Vagina (tissue), 2 donors: ENCODE measurements around the gene P2RY13. TPM values are rescaled to one million over a fixed set of nuclear protein-coding genes. Genes with fewer than 3 reads are reported as not detected.

ENCODE experiments used
- DNase-seq, 2 donors: peaks; one replicate each; pipeline ENCODE4 v3.0.0-alpha.2; 2017; ENCODE audit errors: extremely low spot score in 2 of 2
- H3K27ac ChIP-seq: fragments of 200-600 bp; sonication (generic); one replicate; pipeline ENCODE4 v1.5.1; 2019
- H3K27me3 ChIP-seq: fragments of 200-600 bp; sonication (generic); one replicate; pipeline ENCODE4 v1.5.1; 2019
- H3K36me3 ChIP-seq, 2 donors: fragments of 200-600 bp; sonication (generic); one replicate each; pipeline ENCODE4 v1.5.1; 2017 to 2019
- H3K4me1 ChIP-seq: fragments of 200-600 bp; sonication (generic); one replicate; pipeline ENCODE4 v1.5.1; 2019
- H3K4me3 ChIP-seq, 2 donors: fragments of 200-600 bp; sonication (generic); 1 replicate in 1 of 2; 2 replicates in 1 of 2; pipeline ENCODE4 v1.5.1; 2016 to 2019
- H3K9me3 ChIP-seq: fragments of 200-600 bp; sonication (generic); one replicate; pipeline ENCODE4 v1.5.1; 2019
- POLR2A ChIP-seq, 2 donors: fragments of 450-650 bp; IDR thresholded peaks; one replicate each; pipeline ENCODE4 v1.6.1; 2017; ENCODE audit warnings: antibody characterized with exemption in 2 of 2, mild to moderate bottlenecking in 2 of 2, moderate library complexity in 2 of 2
- POLR2AphosphoS5 ChIP-seq, 2 donors: sonication (generic); formaldehyde crosslinking; IDR thresholded peaks; one replicate each; pipeline ENCODE4 v1.9.0; 2017; ENCODE audit warnings: antibody characterized with exemption in 2 of 2, mild to moderate bottlenecking in 2 of 2, low read depth in 1 of 2; ENCODE audit not compliant: insufficient read depth in 1 of 2
- intact Hi-C: fragments of 100-400 bp; cut with DNase I; formaldehyde crosslinking; loops from one replicate; pipeline ENCODE4 v1.15.1; 2023
- total RNA-seq: library from RNA; depleted of rRNA; stranded (reverse); fragments of >200 nt; gene quantifications from one replicate; pipeline ENCODE4 v1.2.3, GENCODE V29; 2016
- TF ChIP-seq, protein P1 (sequence below), 3 experiments: fragments of 450-650 bp in 2 of 3; fragments of 200-600 bp in 1 of 3; sonication (generic) in 1 of 3; IDR thresholded peaks; one replicate each; pipeline ENCODE4 v1.5.1; 2017 to 2019; ENCODE audit warnings: antibody characterized with exemption in 3 of 3, mild to moderate bottlenecking in 2 of 3, moderate library complexity in 2 of 3

Gene P2RY13
- total RNA-seq, 1 donor from 2014 or later = 0.98 TPM

DNA sequence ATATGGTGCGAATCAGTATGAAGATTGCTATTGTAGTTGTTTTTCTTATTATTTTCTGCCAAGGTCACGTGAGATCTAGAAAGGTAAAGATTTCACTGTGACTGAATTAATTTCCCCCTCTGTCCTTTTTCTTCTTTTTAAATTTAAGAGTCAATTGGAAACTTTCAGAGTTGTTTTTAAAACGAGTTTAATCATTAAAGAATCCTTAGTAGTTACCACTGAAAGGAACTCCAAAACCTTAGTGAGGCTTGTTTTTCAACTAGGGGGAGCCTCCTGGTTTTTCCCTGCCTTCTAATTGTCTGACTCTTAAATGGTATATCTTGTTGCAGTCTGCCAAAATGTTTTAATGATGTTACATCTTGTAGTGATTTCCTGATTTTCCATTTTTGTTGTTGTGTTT lies 37.6 kb upstream of the P2RY13 start:
- intact Hi-C loops = no loop called here
- DNase-seq = no peak
- Histone ChIP-seq H3K36me3 (no peaks in the 10 kb centered on the region), H3K9me3 (no peaks in the 10 kb centered on the region), H3K4me1 (no peaks in the 10 kb centered on the region), H3K27ac (no peak overlapping the region), H3K4me3 (no peak overlapping the region), H3K27me3 (no peaks in the 10 kb centered on the region)
- TF ChIP-seq, protein P1, sequence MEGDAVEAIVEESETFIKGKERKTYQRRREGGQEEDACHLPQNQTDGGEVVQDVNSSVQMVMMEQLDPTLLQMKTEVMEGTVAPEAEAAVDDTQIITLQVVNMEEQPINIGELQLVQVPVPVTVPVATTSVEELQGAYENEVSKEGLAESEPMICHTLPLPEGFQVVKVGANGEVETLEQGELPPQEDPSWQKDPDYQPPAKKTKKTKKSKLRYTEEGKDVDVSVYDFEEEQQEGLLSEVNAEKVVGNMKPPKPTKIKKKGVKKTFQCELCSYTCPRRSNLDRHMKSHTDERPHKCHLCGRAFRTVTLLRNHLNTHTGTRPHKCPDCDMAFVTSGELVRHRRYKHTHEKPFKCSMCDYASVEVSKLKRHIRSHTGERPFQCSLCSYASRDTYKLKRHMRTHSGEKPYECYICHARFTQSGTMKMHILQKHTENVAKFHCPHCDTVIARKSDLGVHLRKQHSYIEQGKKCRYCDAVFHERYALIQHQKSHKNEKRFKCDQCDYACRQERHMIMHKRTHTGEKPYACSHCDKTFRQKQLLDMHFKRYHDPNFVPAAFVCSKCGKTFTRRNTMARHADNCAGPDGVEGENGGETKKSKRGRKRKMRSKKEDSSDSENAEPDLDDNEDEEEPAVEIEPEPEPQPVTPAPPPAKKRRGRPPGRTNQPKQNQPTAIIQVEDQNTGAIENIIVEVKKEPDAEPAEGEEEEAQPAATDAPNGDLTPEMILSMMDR (IDR thresholded peaks at IDR 0.05) = no peak
- TF ChIP-seq POLR2AphosphoS5 (IDR thresholded peaks at IDR 0.05; ENCODE audit: insufficient read depth in 1 of 2, low read depth in 1 of 2) = no peak
- no peak for TF ChIP-seq POLR2A (IDR thresholded peaks at IDR 0.05)

DNA sequence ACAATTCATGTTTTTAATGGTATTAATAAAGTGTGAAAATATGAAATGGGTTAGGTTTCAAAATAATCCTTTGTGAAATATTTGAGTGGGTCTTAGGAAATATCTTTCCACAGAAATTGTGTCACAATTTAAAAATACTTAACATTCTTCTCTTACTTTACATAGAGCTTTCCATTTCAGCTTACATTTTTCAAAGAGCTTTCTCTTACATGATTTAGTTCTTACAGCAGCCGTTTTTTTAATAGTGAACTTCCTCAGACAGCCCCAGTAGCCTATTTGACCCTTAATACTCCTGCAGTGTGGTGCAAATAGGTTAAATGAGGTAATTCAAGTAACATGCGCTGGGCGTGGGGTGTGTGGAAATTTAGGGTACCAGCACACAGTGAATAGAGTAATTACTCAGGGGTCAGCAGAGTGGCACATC lies 33.4 kb upstream of the P2RY13 start:
- no peak for DNase-seq
- no peak for TF ChIP-seq POLR2A (IDR thresholded peaks at IDR 0.05)
- TF ChIP-seq, protein P1 (IDR thresholded peaks at IDR 0.05) = no peak
- no peak for TF ChIP-seq POLR2AphosphoS5 (IDR thresholded peaks at IDR 0.05; ENCODE audit: insufficient read depth in 1 of 2, low read depth in 1 of 2)
- intact Hi-C loops = no loop called here
- H3K4me1 ChIP-seq = no peaks in the 10 kb centered on the region
- no peaks in the 10 kb centered on the region for H3K9me3 ChIP-seq
- H3K27ac ChIP-seq = no peak overlapping the region
- H3K4me3 ChIP-seq = no peak overlapping the region
- no peaks in the 10 kb centered on the region for H3K27me3 ChIP-seq
- no peaks in the 10 kb centered on the region for H3K36me3 ChIP-seq

DNA sequence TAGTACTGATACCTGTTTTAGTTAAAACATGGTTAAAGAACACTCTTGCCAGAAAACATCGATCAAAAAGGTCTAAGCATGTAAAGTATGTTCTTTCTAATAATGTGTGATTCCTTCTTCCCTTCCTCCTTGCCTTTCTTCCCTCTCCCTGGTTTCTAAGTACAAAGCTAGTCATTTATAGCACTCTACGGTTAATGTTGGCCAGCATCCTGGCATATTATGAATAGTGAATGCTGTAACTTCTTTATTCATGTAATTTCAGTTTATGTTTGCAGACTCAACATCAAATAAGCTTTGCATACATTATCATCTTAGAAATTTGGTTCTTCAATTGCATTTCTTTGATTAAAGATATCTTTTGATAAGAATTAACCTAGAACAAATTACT lies 28.1 kb upstream of the P2RY13 start:
- no peak overlapping the region for H3K4me3 ChIP-seq
- H3K36me3 ChIP-seq = no peaks in the 10 kb centered on the region
- H3K4me1 ChIP-seq = no peaks in the 10 kb centered on the region
- no peaks in the 10 kb centered on the region for H3K9me3 ChIP-seq
- TF ChIP-seq POLR2A (IDR thresholded peaks at IDR 0.05) = no peak
- TF ChIP-seq, protein P1 (IDR thresholded peaks at IDR 0.05) = no peak
- TF ChIP-seq POLR2AphosphoS5 (IDR thresholded peaks at IDR 0.05; ENCODE audit: insufficient read depth in 1 of 2, low read depth in 1 of 2) = no peak
- DNase-seq = no peak
- H3K27me3 ChIP-seq = no peaks in the 10 kb centered on the region
- intact Hi-C loops = no loop called here
- no peak overlapping the region for H3K27ac ChIP-seq

DNA sequence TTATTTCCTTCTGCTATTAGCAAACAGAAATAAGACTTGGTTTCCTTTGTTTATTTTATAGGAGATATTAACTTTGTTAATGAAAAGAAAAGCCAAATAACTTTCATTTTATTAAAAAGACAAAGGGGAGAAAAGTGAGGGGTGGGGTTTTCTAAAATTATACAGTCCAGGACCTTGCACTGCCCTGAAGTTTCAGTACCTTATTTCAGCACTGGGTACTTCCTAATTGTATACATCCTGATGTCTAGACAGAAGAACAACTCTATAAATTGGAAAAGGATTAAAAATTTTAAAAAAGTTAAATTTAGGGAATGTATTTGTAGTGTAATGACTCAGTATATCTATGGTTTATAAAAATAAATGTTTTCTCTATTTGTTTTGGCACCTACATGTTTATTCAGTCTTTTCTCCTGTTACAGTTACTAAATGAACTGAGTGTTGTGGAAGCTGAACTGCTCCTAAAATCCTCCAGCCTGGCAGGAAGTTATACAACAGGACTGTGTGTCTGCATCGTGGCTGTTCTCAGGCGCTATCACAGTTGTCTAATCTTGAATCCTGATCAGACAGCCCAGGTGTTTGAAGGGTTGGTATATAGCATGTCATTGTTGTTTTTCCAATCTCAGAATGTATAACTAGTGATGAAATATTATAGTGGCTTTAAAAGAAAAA lies 27.6 kb upstream of the P2RY13 start:
- H3K4me1 ChIP-seq = no peaks in the 10 kb centered on the region
- no peak for DNase-seq
- H3K4me3 ChIP-seq = no peak overlapping the region
- intact Hi-C loops = no loop called here
- H3K27ac ChIP-seq = no peak overlapping the region
- no peaks in the 10 kb centered on the region for H3K36me3 ChIP-seq
- H3K27me3 ChIP-seq = no peaks in the 10 kb centered on the region
- H3K9me3 ChIP-seq = no peaks in the 10 kb centered on the region
- TF ChIP-seq POLR2AphosphoS5 (IDR thresholded peaks at IDR 0.05; ENCODE audit: insufficient read depth in 1 of 2, low read depth in 1 of 2) (no peak), POLR2A (IDR thresholded peaks at IDR 0.05) (no peak)
- TF ChIP-seq, protein P1 (IDR thresholded peaks at IDR 0.05) = no peak

DNA sequence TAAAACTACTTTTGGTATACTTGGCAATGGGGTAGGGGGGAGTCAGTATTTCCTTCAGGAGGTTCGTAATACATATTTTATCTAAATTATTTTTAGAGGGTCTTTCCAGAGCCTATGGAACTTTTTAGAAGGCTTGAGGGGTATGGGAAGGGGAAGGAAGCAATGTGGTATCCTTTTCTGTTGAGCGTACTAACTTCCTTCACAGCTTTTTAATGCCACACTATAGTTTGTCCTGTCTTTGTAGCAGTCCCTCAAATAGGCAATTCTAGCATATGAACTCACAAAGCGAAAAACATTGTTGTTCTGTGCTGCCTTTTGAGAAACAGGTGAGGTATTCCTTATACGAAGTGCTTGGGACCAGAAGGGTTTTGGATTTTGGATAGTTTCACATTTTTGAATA lies 22.3 kb upstream of the P2RY13 start:
- Histone ChIP-seq H3K9me3 (no peaks in the 10 kb centered on the region), H3K27me3 (no peaks in the 10 kb centered on the region), H3K27ac (no peak overlapping the region), H3K36me3 (no peaks in the 10 kb centered on the region), H3K4me3 (no peak overlapping the region), H3K4me1 (no peaks in the 10 kb centered on the region)
- DNase-seq = no peak
- intact Hi-C loops = no loop called here
- TF ChIP-seq POLR2AphosphoS5 (IDR thresholded peaks at IDR 0.05; ENCODE audit: insufficient read depth in 1 of 2, low read depth in 1 of 2) (no peak), POLR2A (IDR thresholded peaks at IDR 0.05) (no peak)
- TF ChIP-seq, protein P1 (IDR thresholded peaks at IDR 0.05) = no peak
